Hepatocyte (in vitro differentiated cells): ENCODE data around the gene TRNP1.

Experiments
- EZH2 ChIP-seq: fragments of 200-600 bp; sonication (generic); IDR thresholded peaks from 2 replicates; pipeline ENCODE4 v1.6.1; 2016; ENCODE audit warnings: antibody characterized with exemption, mild to moderate bottlenecking, borderline replicate concordance
- TF ChIP-seq, protein P1 (sequence below): fragments of 200-600 bp; sonication (generic); IDR thresholded peaks from 2 replicates; pipeline ENCODE4 v1.5.1; 2016; ENCODE audit warnings: antibody characterized with exemption, mild to moderate bottlenecking; ENCODE audit not compliant: poor library complexity

GRCh38 chr1:27025718-27026117 is 32.2 kb downstream of the TRNP1 start:
- TF ChIP-seq, protein P1, sequence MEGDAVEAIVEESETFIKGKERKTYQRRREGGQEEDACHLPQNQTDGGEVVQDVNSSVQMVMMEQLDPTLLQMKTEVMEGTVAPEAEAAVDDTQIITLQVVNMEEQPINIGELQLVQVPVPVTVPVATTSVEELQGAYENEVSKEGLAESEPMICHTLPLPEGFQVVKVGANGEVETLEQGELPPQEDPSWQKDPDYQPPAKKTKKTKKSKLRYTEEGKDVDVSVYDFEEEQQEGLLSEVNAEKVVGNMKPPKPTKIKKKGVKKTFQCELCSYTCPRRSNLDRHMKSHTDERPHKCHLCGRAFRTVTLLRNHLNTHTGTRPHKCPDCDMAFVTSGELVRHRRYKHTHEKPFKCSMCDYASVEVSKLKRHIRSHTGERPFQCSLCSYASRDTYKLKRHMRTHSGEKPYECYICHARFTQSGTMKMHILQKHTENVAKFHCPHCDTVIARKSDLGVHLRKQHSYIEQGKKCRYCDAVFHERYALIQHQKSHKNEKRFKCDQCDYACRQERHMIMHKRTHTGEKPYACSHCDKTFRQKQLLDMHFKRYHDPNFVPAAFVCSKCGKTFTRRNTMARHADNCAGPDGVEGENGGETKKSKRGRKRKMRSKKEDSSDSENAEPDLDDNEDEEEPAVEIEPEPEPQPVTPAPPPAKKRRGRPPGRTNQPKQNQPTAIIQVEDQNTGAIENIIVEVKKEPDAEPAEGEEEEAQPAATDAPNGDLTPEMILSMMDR: no peak
- no peak for TF ChIP-seq EZH2
